GM19395 (cell line): ENCODE data around the gene GREM1.

ENCODE experiments used
- ATAC-seq: cut with Tn5 transposase; IDR thresholded peaks from one replicate; pipeline ENCODE4 v1.9.1; 2021; ENCODE audit warnings: mild to moderate bottlenecking, moderate library complexity; ENCODE audit not compliant: unreplicated experiment

GREM1 gene

DNA sequence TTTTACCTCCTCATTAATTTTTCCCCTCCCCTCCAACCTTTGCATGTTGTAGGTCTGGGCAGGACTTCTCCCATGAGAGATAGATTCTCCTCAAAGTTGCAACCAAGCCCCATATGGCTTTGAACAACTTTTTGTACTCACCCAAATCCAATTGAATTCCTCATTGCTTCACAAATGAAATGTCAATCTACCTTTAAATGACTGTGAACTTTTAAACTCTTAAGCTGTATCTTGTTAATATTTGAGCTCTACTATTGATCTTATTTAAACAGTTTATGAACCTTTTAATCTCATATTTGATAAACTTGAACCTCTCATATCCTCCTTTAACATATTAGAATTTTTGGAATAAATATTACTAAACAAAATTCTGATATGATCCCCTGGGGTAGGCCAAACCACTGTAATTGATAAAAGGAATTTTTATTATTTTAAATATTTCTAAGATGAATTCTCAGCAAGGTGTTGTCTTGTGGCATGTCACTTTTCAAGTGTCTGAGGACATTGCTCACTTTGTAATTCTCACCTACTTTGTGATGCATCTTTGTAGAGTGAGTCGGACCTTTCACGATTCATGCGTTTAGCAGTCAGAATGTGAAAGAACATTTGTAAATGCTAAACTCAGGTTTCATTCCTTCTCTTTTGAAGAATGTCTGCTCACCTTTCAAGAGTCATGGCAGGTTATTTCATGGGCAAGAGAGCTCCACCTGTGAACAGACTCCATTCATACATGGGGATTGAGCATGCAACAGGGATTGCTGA, 23.4 kb upstream of the GREM1 start:
- ATAC-seq, result no peak

DNA sequence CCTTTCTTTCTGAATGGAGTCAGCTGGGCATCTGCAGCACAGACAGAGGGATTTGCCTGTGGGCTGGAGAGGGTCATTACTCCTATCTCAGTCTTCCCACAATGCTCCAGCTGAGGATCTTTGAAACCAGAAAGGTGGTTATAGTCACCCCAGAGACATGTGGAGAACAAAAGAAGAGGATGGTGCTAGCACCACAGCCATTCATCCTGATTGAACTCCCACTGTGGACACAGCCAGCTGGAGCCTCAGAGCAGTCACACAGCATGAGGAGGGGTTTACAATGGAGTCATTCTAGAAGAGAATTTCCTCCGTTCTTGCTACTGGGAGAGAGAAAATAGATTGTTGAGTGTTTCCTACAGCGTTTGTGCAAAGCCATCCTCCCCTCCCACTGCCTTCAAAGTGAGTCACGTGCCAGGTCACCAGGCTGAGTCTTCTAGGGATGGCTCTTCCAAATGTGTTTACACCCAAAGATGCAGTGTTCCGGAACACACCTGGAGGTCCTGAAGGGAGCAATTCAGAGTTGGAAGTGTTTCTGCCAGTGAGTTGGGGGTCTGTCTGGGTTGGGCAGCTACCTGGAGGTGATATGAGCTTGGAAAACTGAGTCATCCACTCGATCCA, 18.9 kb upstream of the GREM1 start:
- no peak for ATAC-seq

DNA sequence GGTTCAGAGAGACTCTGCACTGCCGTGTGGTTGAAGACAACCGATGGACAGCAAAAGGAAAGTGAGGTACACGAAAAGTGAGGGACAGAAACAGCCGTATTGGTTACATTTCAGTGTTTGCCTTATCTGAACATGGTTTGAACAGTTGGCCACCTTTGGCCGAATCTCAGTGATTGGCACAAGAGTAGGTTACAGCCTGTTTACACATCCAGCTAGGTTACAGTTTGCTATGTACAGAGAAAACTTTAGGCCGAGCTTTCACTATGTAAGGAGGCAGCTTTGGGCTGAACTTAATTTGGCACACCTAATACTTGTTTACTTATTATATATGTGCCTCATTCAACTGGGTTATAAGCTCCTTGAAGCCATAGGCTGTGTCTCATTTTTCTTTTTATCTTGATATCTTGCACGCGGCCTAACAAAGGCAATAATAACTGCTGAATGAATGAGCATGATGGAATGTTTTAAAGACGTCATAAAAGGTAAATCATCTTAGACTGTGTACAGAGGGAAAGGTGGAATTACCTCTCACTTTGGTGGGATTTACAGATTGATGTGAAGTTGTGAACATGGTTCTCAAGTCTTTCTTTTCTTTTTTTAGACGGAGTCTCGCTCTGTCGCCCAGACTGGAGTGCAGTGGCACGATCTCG, 17.2 kb upstream of the GREM1 start:
- no peak for ATAC-seq

DNA sequence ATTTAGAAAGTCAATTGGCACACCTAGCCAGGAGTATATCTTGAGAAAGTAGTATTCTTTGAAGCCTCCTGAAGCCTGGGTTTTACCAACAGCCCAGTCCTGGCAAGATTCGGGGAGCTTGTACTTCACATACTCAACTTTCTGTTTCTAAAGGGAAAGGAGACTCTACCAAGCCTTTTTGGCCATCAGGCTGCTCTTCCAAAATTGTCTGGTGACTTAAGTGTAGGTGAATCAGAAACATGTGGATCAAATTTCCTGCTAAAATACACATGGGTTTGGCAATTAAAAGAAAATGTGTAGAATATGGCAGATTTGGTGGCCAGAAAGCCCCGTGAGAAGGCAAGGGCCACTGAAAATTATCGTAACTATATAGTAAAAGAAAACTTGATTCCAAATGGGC, 15.9 kb upstream of the GREM1 start:
- ATAC-seq, result no peak

GRCh38 chr15:32704395-32704981, 13.3 kb upstream of the GREM1 start:
- no peak for ATAC-seq

GRCh38 chr15:32705446-32705845, 12.4 kb upstream of the GREM1 start:
- no peak for ATAC-seq

GRCh38 chr15:32706704-32707103, 11.1 kb upstream of the GREM1 start:
- no peak for ATAC-seq

- ATAC-seq, result no peak
Observed at GRCh38 chr15:32707436-32707835, 10.4 kb upstream of the GREM1 start.

- no peak for ATAC-seq
Observed at GRCh38 chr15:32709295-32710033, 8.3 kb upstream of the GREM1 start.

- ATAC-seq, result no peak
Observed at GRCh38 chr15:32715276-32715675, 2.5 kb upstream of the GREM1 start.

DNA sequence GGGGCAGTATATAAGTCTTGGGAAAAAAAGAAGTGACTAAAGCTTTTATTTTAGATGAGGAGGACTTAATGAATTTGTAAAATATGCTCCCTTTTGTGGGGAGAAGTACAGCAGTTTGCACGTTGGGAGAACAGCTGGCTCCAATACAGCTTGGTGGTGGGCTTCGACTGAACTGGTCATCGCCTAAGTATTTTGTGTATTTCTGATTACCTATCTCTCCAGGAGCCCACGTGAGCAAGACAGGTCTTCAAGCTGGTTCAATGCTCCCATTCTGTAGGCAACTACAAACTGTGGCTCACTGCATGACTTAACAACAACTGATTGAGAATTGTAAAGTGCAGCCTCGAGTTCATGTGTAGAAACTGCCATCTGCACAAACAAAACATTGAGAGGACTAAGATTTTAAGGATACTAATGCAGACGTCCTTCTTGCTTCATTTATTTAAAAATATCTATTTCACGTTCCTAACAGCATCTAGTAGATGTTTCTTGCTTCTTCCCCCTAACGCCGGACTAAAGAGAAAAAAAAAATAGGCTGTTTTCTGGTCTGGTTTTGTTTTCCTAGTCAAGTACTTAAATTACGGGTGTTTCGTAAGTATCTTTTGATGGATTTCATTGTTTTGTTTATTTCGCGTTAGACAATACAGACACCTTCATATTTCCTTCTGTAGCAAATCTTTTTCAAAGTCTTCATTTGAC, 1.4 kb upstream of the GREM1 start:
- ATAC-seq, result no peak

GRCh38 chr15:32716915-32717425, 834 bp upstream of the GREM1 start:
- no peak for ATAC-seq

- ATAC-seq, result no peak
Observed at GRCh38 chr15:32718227-32718820, 520 bp downstream of the GREM1 start.

DNA sequence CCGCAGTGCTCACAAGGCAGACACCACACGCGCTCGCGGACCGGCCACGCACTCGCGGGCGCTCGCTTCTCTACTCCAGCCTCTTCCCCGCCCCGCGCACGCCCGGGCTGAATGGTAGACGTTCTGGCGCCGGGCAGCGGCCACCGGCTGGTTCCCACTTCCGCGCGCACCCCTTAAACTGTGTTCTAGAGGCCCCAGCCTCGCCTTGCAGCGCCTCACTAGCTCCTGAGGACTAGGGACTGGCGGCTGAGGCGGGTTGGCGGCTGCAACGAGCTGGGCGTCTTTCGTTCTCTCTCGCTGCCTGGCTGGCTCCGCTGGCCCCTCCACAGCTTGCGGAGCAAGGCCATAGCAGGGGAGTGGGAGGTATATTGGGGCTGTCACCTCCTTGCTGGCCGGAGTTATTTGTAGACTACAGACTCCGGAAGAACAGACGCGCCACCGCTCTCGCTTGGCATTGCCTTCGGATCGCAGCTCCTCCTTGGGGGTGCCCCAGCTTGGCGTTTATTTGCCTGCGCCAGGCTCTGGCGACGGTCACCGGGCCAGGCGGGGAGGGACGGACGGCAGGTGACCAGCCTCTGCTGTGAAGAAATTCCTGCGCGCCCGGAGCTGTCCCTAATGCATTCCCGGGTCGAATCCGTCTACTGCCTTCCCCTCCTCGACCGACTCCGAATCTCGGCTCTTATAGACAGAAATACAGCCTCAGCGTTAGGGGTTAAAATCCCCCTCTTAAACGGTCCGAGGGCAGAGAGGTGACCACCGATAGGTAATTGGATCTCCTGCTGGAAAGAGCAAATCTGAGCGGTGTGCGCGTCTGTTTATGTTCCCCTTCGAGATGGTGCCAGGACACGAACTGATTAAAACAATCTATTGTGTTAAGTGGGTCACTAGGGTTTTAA, 1.3 kb downstream of the GREM1 start:
- no peak for ATAC-seq

GRCh38 chr15:32721596-32721995, 3.8 kb downstream of the GREM1 start:
- no peak for ATAC-seq

DNA sequence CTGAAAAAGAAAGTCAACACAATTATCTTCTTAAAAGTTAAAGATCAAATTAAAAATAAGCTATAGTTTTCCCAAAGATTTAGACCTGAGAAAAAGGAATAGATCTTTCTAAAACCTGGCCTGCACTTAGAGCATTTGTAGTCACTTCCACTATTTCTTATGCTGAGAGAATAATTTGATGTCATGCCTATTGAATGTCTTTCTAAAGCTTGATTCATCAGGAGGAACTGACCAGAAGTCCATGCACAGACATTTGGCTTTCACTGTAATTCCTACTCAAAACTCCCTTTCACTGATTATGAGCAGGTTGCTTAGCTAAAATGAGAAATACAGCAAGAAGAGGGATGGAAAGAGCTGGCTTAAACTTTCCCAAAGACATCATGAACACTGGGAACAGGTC, 4.3 kb downstream of the GREM1 start:
- ATAC-seq, result no peak

GRCh38 chr15:32723171-32723948, 5.6 kb downstream of the GREM1 start:
- ATAC-seq, result peak; percentile 93

GRCh38 chr15:32729700-32730395, 12.0 kb downstream of the GREM1 start:
- ATAC-seq, result no peak
